ENCODE data around the gene PCDHAC1. TPM values are rescaled to one million over a fixed set of nuclear protein-coding genes. Genes with fewer than 3 reads are reported as not detected.
A peak's percentile ranks its signal among the peaks of the same experiment; 100 is the strongest.

PCDHAC1 gene
- total and polyA plus RNA-seq, 5 donors from 2014 or later: not detected

- H3K27me3 Mint-ChIP-seq: peaks cover 13% of the 10 kb centered on the region
- Histone ChIP-seq H3K9me3 (ENCODE audit: control insufficient read depth in 2 of 2, low read length in 2 of 2) (no peaks in the 10 kb centered on the region), H3K27me3 (ENCODE audit: control insufficient read depth, insufficient read depth, low read length) (no peaks in the 10 kb centered on the region), H3K36me3 (ENCODE audit: control insufficient read depth, insufficient read depth, low read length) (no peaks in the 10 kb centered on the region), H3K4me1 (ENCODE audit: control insufficient read depth, insufficient read depth, low read length, poor library complexity, severe bottlenecking) (no peaks in the 10 kb centered on the region), H3K27ac (ENCODE audit: insufficient read depth, low read length, poor library complexity, severe bottlenecking) (no peak overlapping the region), H3K4me3 (ENCODE audit: low read depth, low read length) (no peak overlapping the region)
- no peak for DNase-seq
- no peak overlapping the region for H3K27ac Mint-ChIP-seq
- no peaks in the 10 kb centered on the region for H3K36me3 Mint-ChIP-seq
- peaks cover 0 to 5% (median under 1%) of the 10 kb centered on the region in 4 donors for H3K4me1 Mint-ChIP-seq
- no peak for ATAC-seq (ENCODE audit: low read depth in 2 of 2)
- no peak overlapping the region for H3K4me3 Mint-ChIP-seq
- peaks cover 0 to 2% (median 0%) of the 10 kb centered on the region in 7 donors for H3K9me3 Mint-ChIP-seq
These were observed 43.8 kb downstream of the PCDHAC1 start for GRCh38 chr5:140969880-140970279.

DNA sequence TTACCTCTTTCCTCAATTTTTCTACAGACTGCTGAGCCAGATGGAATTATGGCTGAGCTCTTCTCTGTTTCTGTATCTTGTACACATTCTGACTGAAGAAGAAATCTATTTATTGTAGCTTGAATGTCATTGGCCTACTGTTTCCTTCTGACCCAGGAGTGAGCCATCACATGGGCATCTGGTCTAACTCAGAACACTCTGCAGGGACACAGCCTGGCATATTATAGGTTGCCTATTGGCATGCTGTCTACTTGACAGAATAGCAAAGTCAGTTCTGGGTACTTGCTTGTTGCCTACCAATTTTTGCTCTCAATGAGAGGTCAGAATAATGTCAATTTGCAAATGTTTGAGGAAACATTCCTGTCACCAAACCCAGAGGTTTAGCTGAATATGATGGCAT is 47.5 kb downstream of the PCDHAC1 start:
- Mint-ChIP-seq H3K27me3 (no peaks in the 10 kb centered on the region), H3K27ac (no peak overlapping the region), H3K36me3 (no peaks in the 10 kb centered on the region), H3K9me3 (peaks cover 0 to 2% (median 0%) of the 10 kb centered on the region in 7 donors), H3K4me3 (no peak overlapping the region), H3K4me1 (no peaks in the 10 kb centered on the region)
- Histone ChIP-seq H3K36me3 (ENCODE audit: control insufficient read depth, insufficient read depth, low read length) (no peaks in the 10 kb centered on the region), H3K4me1 (ENCODE audit: control insufficient read depth, insufficient read depth, low read length, poor library complexity, severe bottlenecking) (no peaks in the 10 kb centered on the region), H3K27ac (ENCODE audit: insufficient read depth, low read length, poor library complexity, severe bottlenecking) (no peak overlapping the region), H3K27me3 (ENCODE audit: control insufficient read depth, insufficient read depth, low read length) (no peaks in the 10 kb centered on the region), H3K4me3 (ENCODE audit: low read depth, low read length) (no peak overlapping the region), H3K9me3 (ENCODE audit: control insufficient read depth in 2 of 2, low read length in 2 of 2) (no peaks in the 10 kb centered on the region)
- ATAC-seq (ENCODE audit: low read depth in 2 of 2): no peak
- DNase-seq: no peak

- ATAC-seq (ENCODE audit: low read depth in 2 of 2) (no peak), DNase-seq (no peak)
- H3K4me1 ChIP-seq (ENCODE audit: control insufficient read depth, insufficient read depth, low read length, poor library complexity, severe bottlenecking): no peaks in the 10 kb centered on the region
- H3K9me3 Mint-ChIP-seq: peaks cover 0 to 3% (median 0%) of the 10 kb centered on the region in 7 donors
- no peak overlapping the region for H3K4me3 ChIP-seq (ENCODE audit: low read depth, low read length)
- H3K4me3 Mint-ChIP-seq: no peak overlapping the region
- H3K36me3 ChIP-seq (ENCODE audit: control insufficient read depth, insufficient read depth, low read length): no peaks in the 10 kb centered on the region
- H3K27me3 Mint-ChIP-seq: no peaks in the 10 kb centered on the region
- H3K4me1 Mint-ChIP-seq: no peaks in the 10 kb centered on the region
- no peak overlapping the region for H3K27ac Mint-ChIP-seq
- H3K9me3 ChIP-seq (ENCODE audit: control insufficient read depth in 2 of 2, low read length in 2 of 2): no peaks in the 10 kb centered on the region
- no peaks in the 10 kb centered on the region for H3K36me3 Mint-ChIP-seq
- H3K27ac ChIP-seq (ENCODE audit: insufficient read depth, low read length, poor library complexity, severe bottlenecking): no peak overlapping the region
- H3K27me3 ChIP-seq (ENCODE audit: control insufficient read depth, insufficient read depth, low read length): no peaks in the 10 kb centered on the region
These were observed 50.9 kb downstream of the PCDHAC1 start for GRCh38 chr5:140977003-140977402.

- no peak overlapping the region for H3K27ac ChIP-seq (ENCODE audit: insufficient read depth, low read length, poor library complexity, severe bottlenecking)
- H3K4me1 ChIP-seq (ENCODE audit: control insufficient read depth, insufficient read depth, low read length, poor library complexity, severe bottlenecking): no peaks in the 10 kb centered on the region
- Mint-ChIP-seq H3K9me3 (peaks cover 0 to 1% (median 0%) of the 10 kb centered on the region in 7 donors), H3K27me3 (no peaks in the 10 kb centered on the region), H3K27ac (no peak overlapping the region), H3K4me1 (no peaks in the 10 kb centered on the region), H3K4me3 (peak overlapping the region in 1 of 4 donors; percentile 47), H3K36me3 (no peaks in the 10 kb centered on the region)
- no peak for DNase-seq
- no peaks in the 10 kb centered on the region for H3K27me3 ChIP-seq (ENCODE audit: control insufficient read depth, insufficient read depth, low read length)
- no peak overlapping the region for H3K4me3 ChIP-seq (ENCODE audit: low read depth, low read length)
- H3K36me3 ChIP-seq (ENCODE audit: control insufficient read depth, insufficient read depth, low read length): no peaks in the 10 kb centered on the region
- H3K9me3 ChIP-seq (ENCODE audit: control insufficient read depth in 2 of 2, low read length in 2 of 2): no peaks in the 10 kb centered on the region
- no peak for ATAC-seq (ENCODE audit: low read depth in 2 of 2)
These were observed 52.2 kb downstream of the PCDHAC1 start for GRCh38 chr5:140978260-140978659.

DNA sequence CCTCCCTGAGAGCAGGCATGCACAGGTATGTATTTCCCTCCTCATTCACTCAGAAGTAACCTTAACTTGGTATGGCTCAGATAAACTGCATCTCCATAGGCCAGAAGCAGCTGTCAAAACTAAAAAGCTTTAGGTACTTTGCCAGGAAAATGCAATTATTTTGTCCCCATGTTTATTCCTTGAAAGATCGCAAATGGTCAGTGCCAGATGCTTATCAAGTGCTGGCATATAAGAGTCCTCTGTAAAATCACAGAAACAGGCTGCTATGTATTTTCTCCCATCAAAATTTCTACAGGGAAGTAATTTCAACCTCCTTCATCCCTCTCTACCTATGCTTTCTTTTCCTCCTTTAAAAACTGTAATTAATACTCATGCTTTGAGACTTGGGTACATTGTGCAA is 52.9 kb downstream of the PCDHAC1 start:
- Histone ChIP-seq H3K36me3 (ENCODE audit: control insufficient read depth, insufficient read depth, low read length) (no peaks in the 10 kb centered on the region), H3K27me3 (ENCODE audit: control insufficient read depth, insufficient read depth, low read length) (no peaks in the 10 kb centered on the region), H3K9me3 (ENCODE audit: control insufficient read depth in 2 of 2, low read length in 2 of 2) (no peaks in the 10 kb centered on the region), H3K4me1 (ENCODE audit: control insufficient read depth, insufficient read depth, low read length, poor library complexity, severe bottlenecking) (no peaks in the 10 kb centered on the region), H3K27ac (ENCODE audit: insufficient read depth, low read length, poor library complexity, severe bottlenecking) (no peak overlapping the region), H3K4me3 (ENCODE audit: low read depth, low read length) (no peak overlapping the region)
- Mint-ChIP-seq H3K4me1 (no peaks in the 10 kb centered on the region), H3K4me3 (no peak overlapping the region), H3K27ac (peak overlapping the region in 1 of 3 donors; percentile 12), H3K36me3 (no peaks in the 10 kb centered on the region), H3K27me3 (no peaks in the 10 kb centered on the region), H3K9me3 (peaks cover 0 to 1% (median 0%) of the 10 kb centered on the region in 7 donors)
- DNase-seq (no peak), ATAC-seq (ENCODE audit: low read depth in 2 of 2) (no peak)

Other genes starting within 250 kb of the PCDHAC1 start
- 56.5 TPM for gene HARS1, start 234.9 kb upstream of the PCDHAC1 start, total RNA-seq
- 10 to 100 TPM; 58.0 to 74.4 (median 60.5) TPM for gene HARS1, start 234.9 kb upstream of the PCDHAC1 start, polyA plus RNA-seq
- 29.8 TPM for gene HARS2, start 234.8 kb upstream of the PCDHAC1 start, total RNA-seq
- 10 to 100 TPM; 20.7 to 24.4 (median 22.2) TPM for gene HARS2, start 234.8 kb upstream of the PCDHAC1 start, polyA plus RNA-seq
- gene ZMAT2, start 225.9 kb upstream of the PCDHAC1 start, total RNA-seq: 48.5 TPM
- gene ZMAT2, start 225.9 kb upstream of the PCDHAC1 start, polyA plus RNA-seq: 10 to 100 TPM; 81.8 to 97.5 (median 90.9) TPM
- gene PCDHA1, start 140.2 kb upstream of the PCDHAC1 start, total RNA-seq: not detected
- gene PCDHA1, start 140.2 kb upstream of the PCDHAC1 start, polyA plus RNA-seq: not detected
- not detected for gene PCDHA2, start 131.4 kb upstream of the PCDHAC1 start, total RNA-seq
- not detected for gene PCDHA2, start 131.4 kb upstream of the PCDHAC1 start, polyA plus RNA-seq
- not detected for gene PCDHA3, start 125.2 kb upstream of the PCDHAC1 start, total RNA-seq
- gene PCDHA3, start 125.2 kb upstream of the PCDHAC1 start, polyA plus RNA-seq: not detected
- gene PCDHA4, start 119.2 kb upstream of the PCDHAC1 start, total RNA-seq: not detected
- gene PCDHA4, start 119.2 kb upstream of the PCDHAC1 start, polyA plus RNA-seq: not detected
- gene PCDHA5, start 104.7 kb upstream of the PCDHAC1 start, total RNA-seq: not detected
- not detected for gene PCDHA5, start 104.7 kb upstream of the PCDHAC1 start, polyA plus RNA-seq
- gene PCDHA6, start 98.3 kb upstream of the PCDHAC1 start, total RNA-seq: not detected
- gene PCDHA6, start 98.3 kb upstream of the PCDHAC1 start, polyA plus RNA-seq: not detected
- gene PCDHA7, start 92.0 kb upstream of the PCDHAC1 start, total RNA-seq: not detected
- gene PCDHA7, start 92.0 kb upstream of the PCDHAC1 start, polyA plus RNA-seq: not detected
- gene PCDHA8, start 85.1 kb upstream of the PCDHAC1 start, total RNA-seq: not detected
- not detected for gene PCDHA8, start 85.1 kb upstream of the PCDHAC1 start, polyA plus RNA-seq
- gene PCDHA9, start 77.9 kb upstream of the PCDHAC1 start, total RNA-seq: not detected
- gene PCDHA9, start 77.9 kb upstream of the PCDHAC1 start, polyA plus RNA-seq: not detected
- gene PCDHA10, start 70.4 kb upstream of the PCDHAC1 start, total RNA-seq: not detected
- not detected for gene PCDHA10, start 70.4 kb upstream of the PCDHAC1 start, polyA plus RNA-seq
- not detected for gene PCDHA11, start 57.3 kb upstream of the PCDHAC1 start, total RNA-seq
- gene PCDHA11, start 57.3 kb upstream of the PCDHAC1 start, polyA plus RNA-seq: not detected
- gene PCDHA12, start 51.0 kb upstream of the PCDHAC1 start, total RNA-seq: not detected
- gene PCDHA12, start 51.0 kb upstream of the PCDHAC1 start, polyA plus RNA-seq: not detected
- gene PCDHA13, start 44.2 kb upstream of the PCDHAC1 start, total RNA-seq: not detected
- not detected for gene PCDHA13, start 44.2 kb upstream of the PCDHAC1 start, polyA plus RNA-seq
- not detected for gene PCDHAC2, start 40.2 kb downstream of the PCDHAC1 start, total RNA-seq
- gene PCDHAC2, start 40.2 kb downstream of the PCDHAC1 start, polyA plus RNA-seq: not detected
- not detected for gene PCDHB1, start 125.1 kb downstream of the PCDHAC1 start, total RNA-seq
- gene PCDHB1, start 125.1 kb downstream of the PCDHAC1 start, polyA plus RNA-seq: not detected
- gene PCDHB2, start 168.3 kb downstream of the PCDHAC1 start, total RNA-seq: not detected
- gene PCDHB2, start 168.3 kb downstream of the PCDHAC1 start, polyA plus RNA-seq: not detected
- gene PCDHB3, start 174.2 kb downstream of the PCDHAC1 start, total RNA-seq: not detected
- not detected for gene PCDHB3, start 174.2 kb downstream of the PCDHAC1 start, polyA plus RNA-seq
- gene PCDHB4, start 195.5 kb downstream of the PCDHAC1 start, total RNA-seq: not detected
- gene PCDHB4, start 195.5 kb downstream of the PCDHAC1 start, polyA plus RNA-seq: not detected
- not detected for gene PCDHB5, start 208.9 kb downstream of the PCDHAC1 start, total RNA-seq
- gene PCDHB5, start 208.9 kb downstream of the PCDHAC1 start, polyA plus RNA-seq: under 1 TPM in 1 of 4 donors, not detected in 3; 0.19 TPM
- not detected for gene PCDHB6, start 223.8 kb downstream of the PCDHAC1 start, total RNA-seq
- gene PCDHB6, start 223.8 kb downstream of the PCDHAC1 start, polyA plus RNA-seq: not detected
- not detected for gene PCDHB7, start 246.3 kb downstream of the PCDHAC1 start, total RNA-seq
- gene PCDHB7, start 246.3 kb downstream of the PCDHAC1 start, polyA plus RNA-seq: not detected